ENCODE results near the gene FHOD3.
A peak's percentile ranks its signal among the peaks of the same experiment; 100 is the strongest.

Gene FHOD3

DNA sequence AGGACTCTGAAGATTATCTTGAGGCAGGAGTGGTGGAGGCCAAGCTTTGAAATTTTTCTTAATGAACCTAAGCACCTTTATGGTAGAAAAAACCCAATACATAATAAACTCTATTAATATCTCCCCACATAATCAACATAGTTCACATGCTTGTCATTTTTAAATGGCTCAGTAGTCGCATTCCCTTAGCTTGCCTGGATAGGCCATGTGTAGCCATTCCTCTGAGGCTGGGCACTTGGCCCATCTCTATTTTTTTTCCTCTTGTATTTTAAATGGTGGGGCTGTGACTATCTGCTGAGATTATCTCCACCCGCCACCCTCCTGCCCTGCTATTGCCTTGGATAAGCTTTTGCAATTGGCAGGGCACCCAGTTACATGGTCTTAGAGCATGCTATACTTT lies 143.1 kb downstream of the FHOD3 start:
- H3K9ac ChIP-seq (ENCODE audit: low read depth, low read length) = no peak overlapping the region
- H3K36me3 ChIP-seq (ENCODE audit: insufficient read depth, low read length) = no peaks in the 10 kb centered on the region
- H3K4me1 ChIP-seq (ENCODE audit: insufficient read depth, low read length) = no peaks in the 10 kb centered on the region
- H3K9me3 ChIP-seq (ENCODE audit: insufficient read depth, low read depth, low read length) = no peaks in the 10 kb centered on the region
- H3K27me3 ChIP-seq (ENCODE audit: insufficient read depth, low read length) = no peaks in the 10 kb centered on the region
- H3K4me3 ChIP-seq (ENCODE audit: low read length) = no peak overlapping the region
- no peak overlapping the region for H3K27ac ChIP-seq (ENCODE audit: low read depth, low read length)
- WGBS = 95% methylated on average over 2 of the region's 2 CpGs

DNA sequence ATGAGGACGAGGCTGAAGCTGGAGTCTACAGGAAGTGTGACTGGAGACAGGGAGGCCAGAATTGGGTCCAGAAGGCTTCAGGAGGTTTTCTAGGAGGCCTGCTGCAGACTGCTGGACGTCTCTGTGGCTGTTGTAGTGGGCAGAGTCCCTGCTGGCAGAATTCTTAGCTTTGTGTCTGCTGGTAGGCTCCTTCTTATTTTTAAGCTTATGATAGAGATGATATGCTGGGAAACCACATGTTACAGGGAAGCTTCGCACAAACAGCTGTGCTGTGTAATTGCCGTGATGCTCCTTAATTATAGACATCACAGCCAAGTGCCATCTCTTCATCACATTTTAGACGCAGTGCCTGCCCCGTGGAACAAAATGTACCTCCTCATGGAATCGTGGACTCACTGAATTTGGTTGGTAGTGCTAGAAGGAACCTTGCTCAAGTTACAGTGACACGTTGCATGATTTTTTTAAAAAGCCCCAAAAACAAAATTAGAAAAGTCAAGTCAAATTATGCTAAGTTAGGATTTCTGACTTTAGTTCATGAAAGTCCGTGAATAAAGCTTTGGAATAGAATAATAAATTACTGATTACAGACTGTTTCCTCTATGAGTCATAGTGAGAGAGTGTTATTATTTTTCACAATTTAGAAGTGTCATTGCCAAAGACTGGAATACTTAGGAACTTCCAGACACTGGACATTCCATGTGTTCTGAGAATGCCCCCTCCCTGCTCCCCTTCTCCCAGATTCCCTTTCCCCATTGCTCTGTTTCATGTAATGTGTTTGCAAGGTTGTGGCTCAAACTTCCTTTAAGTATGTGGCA lies 144.1 kb downstream of the FHOD3 start:
- Histone ChIP-seq H3K4me1 (ENCODE audit: insufficient read depth, low read length) (no peaks in the 10 kb centered on the region; the same call in 1 of the 2 replicates), H3K27me3 (ENCODE audit: insufficient read depth, low read length) (no peaks in the 10 kb centered on the region), H3K27ac (ENCODE audit: low read depth, low read length) (no peak overlapping the region), H3K36me3 (ENCODE audit: insufficient read depth, low read length) (no peaks in the 10 kb centered on the region), H3K4me3 (ENCODE audit: low read length) (no peak overlapping the region), H3K9ac (ENCODE audit: low read depth, low read length) (no peak overlapping the region), H3K9me3 (ENCODE audit: insufficient read depth, low read depth, low read length) (no peaks in the 10 kb centered on the region)
- 86% methylated on average over 9 of the region's 9 CpGs for WGBS

DNA sequence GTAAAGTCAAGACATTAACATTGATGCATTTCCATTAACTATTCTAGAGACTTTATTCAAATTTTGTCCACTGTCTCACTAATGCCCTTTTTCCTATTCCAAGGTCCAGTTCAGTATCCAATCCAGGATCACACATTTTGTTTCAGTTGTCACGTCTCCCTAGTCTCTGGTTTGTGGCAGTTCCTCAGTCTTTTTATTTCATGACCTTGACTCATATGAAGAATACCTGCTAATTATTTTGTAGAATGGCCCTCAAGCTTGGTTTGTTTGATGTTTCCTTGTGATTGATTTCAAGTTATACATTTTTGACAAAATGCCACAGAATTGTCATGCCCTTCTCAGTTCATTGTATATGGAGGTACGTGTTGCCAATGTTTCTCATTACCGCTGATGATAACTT lies 145.2 kb downstream of the FHOD3 start:
- H3K4me1 ChIP-seq (ENCODE audit: insufficient read depth, low read length) = peaks cover 5% of the 10 kb centered on the region
- H3K27ac ChIP-seq (ENCODE audit: low read depth, low read length) = no peak overlapping the region
- no peaks in the 10 kb centered on the region for H3K9me3 ChIP-seq (ENCODE audit: insufficient read depth, low read depth, low read length)
- no peak overlapping the region for H3K9ac ChIP-seq (ENCODE audit: low read depth, low read length)
- H3K36me3 ChIP-seq (ENCODE audit: insufficient read depth, low read length) = no peaks in the 10 kb centered on the region
- H3K4me3 ChIP-seq (ENCODE audit: low read length) = no peak overlapping the region
- 97% methylated on average over 2 of the region's 3 CpGs for WGBS
- H3K27me3 ChIP-seq (ENCODE audit: insufficient read depth, low read length) = no peaks in the 10 kb centered on the region

DNA sequence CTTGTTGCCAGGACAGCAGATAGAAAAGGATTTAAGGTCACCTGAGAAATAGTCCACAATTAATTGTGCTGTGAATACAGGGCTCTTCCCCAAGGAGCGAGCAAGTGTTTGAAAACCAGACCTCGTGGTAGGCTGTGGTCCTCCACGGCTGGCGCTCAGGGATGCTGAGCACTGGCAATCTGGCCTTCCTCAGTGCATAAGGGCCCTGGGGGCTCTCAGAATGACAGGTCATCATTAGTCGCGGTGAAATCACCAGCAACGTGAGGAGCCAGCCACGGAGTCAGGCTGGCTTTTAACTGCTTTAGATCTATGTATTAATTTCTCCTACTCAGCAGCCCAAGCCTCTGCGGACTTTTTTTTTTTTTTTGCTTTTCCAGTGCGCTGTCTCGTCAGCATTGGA lies 148.5 kb downstream of the FHOD3 start:
- 85% methylated on average over 11 of the region's 11 CpGs for WGBS

DNA sequence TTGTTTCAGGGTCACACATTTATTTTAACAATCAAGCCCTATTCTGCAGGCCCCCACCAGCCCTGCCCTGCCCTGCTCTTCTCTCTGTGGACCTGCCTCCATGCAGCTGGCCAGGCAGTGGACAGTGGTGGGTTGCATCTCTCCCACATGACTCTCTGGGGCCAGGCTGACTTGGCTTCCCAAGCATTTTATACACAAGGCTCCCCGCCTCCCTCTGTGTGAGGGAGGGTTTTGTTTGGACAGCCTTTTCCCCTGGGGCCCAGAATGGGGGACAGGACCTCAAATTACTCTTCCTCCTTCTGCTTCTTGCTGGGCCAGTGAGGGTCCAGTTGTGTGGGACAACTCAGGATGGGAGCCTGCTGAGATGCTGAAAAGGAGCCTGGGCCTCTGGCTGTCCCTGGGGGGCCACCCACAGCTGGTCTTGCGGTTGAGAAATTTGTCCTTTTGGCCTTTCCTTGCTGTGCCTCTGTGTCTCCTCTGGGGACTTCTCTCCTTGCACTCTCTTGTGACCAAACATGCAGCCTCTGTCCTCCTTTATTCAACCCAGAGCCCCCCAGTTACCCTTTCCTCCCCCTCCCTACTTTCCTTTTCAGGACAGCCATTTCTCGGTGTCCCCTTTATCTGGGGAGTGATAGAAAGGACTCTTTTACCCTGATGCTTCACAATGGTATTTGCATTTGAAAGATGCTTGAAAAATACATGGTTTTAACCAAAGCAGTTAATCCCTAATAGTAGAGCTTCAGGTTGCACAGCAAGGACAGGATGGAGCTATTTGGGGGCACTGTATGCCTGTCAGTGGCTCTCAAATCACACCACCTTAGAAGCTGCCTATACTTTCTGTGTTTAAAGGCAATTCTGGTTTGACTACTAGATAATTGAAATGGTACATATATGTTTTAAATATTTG lies 151.1 kb downstream of the FHOD3 start:
- H3K4me1 ChIP-seq (ENCODE audit: insufficient read depth, low read length) = peaks cover 37% of the 10 kb centered on the region
- H3K9me3 ChIP-seq (ENCODE audit: insufficient read depth, low read depth, low read length) = no peaks in the 10 kb centered on the region
- 28% methylated on average over 1 of the region's 3 CpGs for WGBS
- H3K4me3 ChIP-seq (ENCODE audit: low read length) = no peak overlapping the region
- H3K27ac ChIP-seq (ENCODE audit: low read depth, low read length) = peak overlapping the region; percentile 85
- H3K27me3 ChIP-seq (ENCODE audit: insufficient read depth, low read length) = no peaks in the 10 kb centered on the region
- no peak overlapping the region for H3K9ac ChIP-seq (ENCODE audit: low read depth, low read length)
- no peaks in the 10 kb centered on the region for H3K36me3 ChIP-seq (ENCODE audit: insufficient read depth, low read length)

More for the DNA sequence above, 148.5 kb downstream of the FHOD3 start:
- Histone ChIP-seq H3K27ac (ENCODE audit: low read depth, low read length) (no peak overlapping the region), H3K4me1 (ENCODE audit: insufficient read depth, low read length) (peaks cover 31% of the 10 kb centered on the region), H3K9me3 (ENCODE audit: insufficient read depth, low read depth, low read length) (no peaks in the 10 kb centered on the region), H3K36me3 (ENCODE audit: insufficient read depth, low read length) (no peaks in the 10 kb centered on the region), H3K4me3 (ENCODE audit: low read length) (no peak overlapping the region), H3K9ac (ENCODE audit: low read depth, low read length) (no peak overlapping the region), H3K27me3 (ENCODE audit: insufficient read depth, low read length) (no peaks in the 10 kb centered on the region)

DNA sequence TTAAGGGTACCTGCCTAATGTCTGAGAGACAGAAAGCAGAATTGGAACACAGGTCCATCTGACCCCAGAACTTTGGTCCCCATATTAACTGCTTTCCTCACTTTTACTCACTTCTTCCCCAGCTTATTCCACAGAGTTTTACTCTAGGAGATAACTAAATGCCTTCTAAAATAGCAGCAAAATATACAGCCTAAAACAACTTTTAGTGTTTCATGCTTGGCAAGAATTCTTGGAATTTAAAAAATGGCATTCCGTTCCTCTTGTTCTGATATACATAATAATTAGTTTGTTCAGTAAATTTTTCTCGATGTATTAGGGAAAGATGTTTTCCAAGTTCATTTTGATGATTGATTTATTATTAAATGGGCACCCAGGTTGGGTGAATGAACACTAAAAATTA lies 151.9 kb downstream of the FHOD3 start:
- Histone ChIP-seq H3K4me3 (ENCODE audit: low read length) (no peak overlapping the region), H3K27me3 (ENCODE audit: insufficient read depth, low read length) (no peaks in the 10 kb centered on the region), H3K9ac (ENCODE audit: low read depth, low read length) (no peak overlapping the region), H3K9me3 (ENCODE audit: insufficient read depth, low read depth, low read length) (no peaks in the 10 kb centered on the region), H3K36me3 (ENCODE audit: insufficient read depth, low read length) (no peaks in the 10 kb centered on the region), H3K4me1 (ENCODE audit: insufficient read depth, low read length) (peaks cover 37% of the 10 kb centered on the region), H3K27ac (ENCODE audit: low read depth, low read length) (peak overlapping the region; percentile 85)
- 67% methylated on average over 1 of the region's 2 CpGs for WGBS

DNA sequence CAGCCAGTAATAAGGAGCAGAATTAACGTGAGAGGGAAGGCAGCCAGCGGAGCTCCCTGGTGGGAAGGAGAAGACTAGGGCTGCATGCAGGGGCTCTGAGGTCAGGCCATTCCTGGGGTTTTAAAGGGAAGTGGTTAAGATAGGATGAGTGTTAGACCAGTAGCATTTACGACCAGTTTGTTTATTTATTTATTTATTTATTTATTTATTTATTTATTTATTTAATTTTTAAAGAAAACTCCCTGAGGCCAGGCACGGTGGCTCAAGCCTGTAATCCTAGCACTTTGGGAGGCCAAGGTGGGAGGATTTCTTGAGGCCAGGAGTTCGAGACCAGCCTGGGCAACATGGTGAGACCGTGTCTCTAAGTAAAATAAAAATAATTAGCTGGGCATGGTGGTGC lies 152.8 kb downstream of the FHOD3 start:
- Histone ChIP-seq H3K27me3 (ENCODE audit: insufficient read depth, low read length) (no peaks in the 10 kb centered on the region), H3K4me1 (ENCODE audit: insufficient read depth, low read length) (peaks cover 37% of the 10 kb centered on the region), H3K36me3 (ENCODE audit: insufficient read depth, low read length) (no peaks in the 10 kb centered on the region), H3K9ac (ENCODE audit: low read depth, low read length) (no peak overlapping the region), H3K27ac (ENCODE audit: low read depth, low read length) (peak overlapping the region; percentile 85; the same call in 1 of the 2 replicates), H3K9me3 (ENCODE audit: insufficient read depth, low read depth, low read length) (no peaks in the 10 kb centered on the region), H3K4me3 (ENCODE audit: low read length) (no peak overlapping the region)
- WGBS = 81% methylated on average over 5 of the region's 6 CpGs

DNA sequence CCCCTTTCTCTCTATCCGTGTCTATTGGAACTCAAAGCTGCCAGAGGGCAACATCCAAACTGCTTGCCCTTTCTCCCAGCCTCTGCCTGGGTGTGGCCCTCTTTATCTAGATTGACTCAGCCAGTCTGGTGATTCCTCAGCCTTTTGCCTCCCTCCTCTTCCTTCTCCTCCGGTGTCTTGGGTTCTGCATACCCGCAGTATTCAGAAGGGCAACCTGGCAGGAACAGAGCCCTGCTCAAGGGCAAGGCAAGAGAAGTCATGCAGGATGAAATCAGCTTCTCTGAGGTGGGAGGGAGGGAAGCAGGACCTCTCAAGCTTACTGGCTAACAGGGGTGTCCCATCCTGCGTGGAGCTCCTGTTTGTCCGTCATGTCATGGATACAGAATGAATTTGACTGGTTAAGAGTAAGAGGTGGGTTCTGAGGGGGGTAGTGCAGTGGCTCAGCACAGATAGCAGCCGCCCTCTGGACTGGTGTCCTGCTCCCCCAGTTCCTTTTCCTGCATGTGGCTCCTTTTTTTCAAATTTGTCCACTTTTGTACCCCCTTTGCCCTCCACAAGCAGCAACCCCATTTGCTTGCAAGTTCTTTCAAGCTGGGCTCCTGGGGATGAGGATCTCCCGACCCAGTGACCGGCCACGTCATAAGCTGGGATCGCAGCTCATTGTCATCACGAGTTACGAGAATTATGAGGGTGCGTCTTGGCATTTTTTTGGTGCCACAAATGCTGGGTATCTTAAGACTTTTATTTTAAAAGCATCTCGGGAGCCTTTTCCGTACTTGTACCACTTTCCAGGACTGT lies 154.1 kb downstream of the FHOD3 start:
- Histone ChIP-seq H3K27me3 (ENCODE audit: insufficient read depth, low read length) (no peaks in the 10 kb centered on the region), H3K9ac (ENCODE audit: low read depth, low read length) (no peak overlapping the region), H3K4me1 (ENCODE audit: insufficient read depth, low read length) (peaks cover 37% of the 10 kb centered on the region), H3K27ac (ENCODE audit: low read depth, low read length) (no peak overlapping the region), H3K4me3 (ENCODE audit: low read length) (no peak overlapping the region), H3K9me3 (ENCODE audit: insufficient read depth, low read depth, low read length) (no peaks in the 10 kb centered on the region), H3K36me3 (ENCODE audit: insufficient read depth, low read length) (no peaks in the 10 kb centered on the region)
- WGBS = 89% methylated on average over 15 of the region's 15 CpGs

DNA sequence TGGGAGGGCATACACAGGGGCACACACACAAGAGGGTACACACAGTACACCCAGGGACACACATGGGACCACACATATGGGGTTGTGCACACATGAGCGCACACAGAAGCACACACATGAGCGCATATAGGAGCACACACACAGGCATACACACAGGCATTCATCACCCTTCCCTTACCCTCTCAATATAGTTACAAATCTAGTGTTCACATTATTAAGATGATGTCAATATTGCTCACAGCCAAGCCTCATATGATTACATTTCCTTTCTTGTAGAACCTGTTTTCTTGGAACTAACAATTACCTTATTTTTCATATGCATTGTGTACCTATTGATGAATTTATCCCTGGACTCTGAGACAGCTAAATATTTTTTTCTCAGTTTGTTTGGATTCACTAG lies 156.7 kb downstream of the FHOD3 start:
- no peak overlapping the region for H3K4me3 ChIP-seq (ENCODE audit: low read length)
- no peaks in the 10 kb centered on the region for H3K27me3 ChIP-seq (ENCODE audit: insufficient read depth, low read length)
- H3K9ac ChIP-seq (ENCODE audit: low read depth, low read length) = no peak overlapping the region
- WGBS = 98% methylated on average over 2 of the region's 2 CpGs
- H3K9me3 ChIP-seq (ENCODE audit: insufficient read depth, low read depth, low read length) = no peaks in the 10 kb centered on the region
- no peaks in the 10 kb centered on the region for H3K36me3 ChIP-seq (ENCODE audit: insufficient read depth, low read length)
- no peak overlapping the region for H3K27ac ChIP-seq (ENCODE audit: low read depth, low read length)
- H3K4me1 ChIP-seq (ENCODE audit: insufficient read depth, low read length) = peaks cover 17% of the 10 kb centered on the region

DNA sequence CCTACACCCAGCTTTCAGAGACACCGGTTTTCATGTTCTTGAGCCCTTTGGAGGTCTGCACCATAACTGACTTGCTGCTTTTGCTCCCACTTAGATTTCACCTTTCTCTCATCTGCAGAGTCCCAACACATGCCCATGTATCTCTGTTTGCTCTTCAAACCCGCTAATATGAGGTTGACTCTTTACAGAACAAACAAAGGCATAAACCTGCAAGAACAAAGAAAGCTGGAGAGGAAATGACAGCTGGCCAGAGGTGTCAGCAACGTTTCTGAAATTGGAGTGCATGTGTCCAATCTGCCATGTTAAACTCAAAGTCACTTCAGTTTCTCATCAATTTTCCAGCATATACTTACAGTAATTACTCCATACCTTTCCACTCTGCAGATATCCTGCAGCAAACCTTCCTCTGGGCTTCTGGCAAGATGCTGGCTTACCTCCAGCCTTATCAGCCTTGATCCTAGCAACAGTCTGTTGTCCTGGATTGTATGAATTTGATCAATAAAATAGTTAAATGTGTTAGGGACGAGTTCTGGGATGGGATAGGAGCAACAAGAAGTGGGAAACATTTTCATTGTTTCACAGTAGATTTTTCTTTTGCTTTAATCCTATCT lies 157.4 kb downstream of the FHOD3 start:
- Histone ChIP-seq H3K4me3 (ENCODE audit: low read length) (no peak overlapping the region), H3K36me3 (ENCODE audit: insufficient read depth, low read length) (no peaks in the 10 kb centered on the region), H3K9ac (ENCODE audit: low read depth, low read length) (no peak overlapping the region), H3K9me3 (ENCODE audit: insufficient read depth, low read depth, low read length) (no peaks in the 10 kb centered on the region), H3K4me1 (ENCODE audit: insufficient read depth, low read length) (peaks cover 10% of the 10 kb centered on the region), H3K27me3 (ENCODE audit: insufficient read depth, low read length) (no peaks in the 10 kb centered on the region), H3K27ac (ENCODE audit: low read depth, low read length) (no peak overlapping the region)
- WGBS = 92% methylated on average over 4 of the region's 4 CpGs

Measured in HUES64 (cell line).